Jurkat, Clone E6-1 (cell line): ENCODE results near the gene DOP1B. TPM values are rescaled to one million over a fixed set of nuclear protein-coding genes. Genes with fewer than 3 reads are reported as not detected.
"Not testable (repeated sequence)": the region's sequence is repeated elsewhere in the genome, so short reads cannot be mapped to it uniquely, and the experiment has no call there.

Experiments
- DNase-seq: peaks from one replicate; pipeline ENCODE4 v3.0.0-alpha.2; 2011; ENCODE audit warnings: low read depth, low spot score
- H3K4me3 ChIP-seq: 2 replicates; pipeline ENCODE4 v1.5.1; 2011; ENCODE audit warnings: mild to moderate bottlenecking, low read length, control low read depth, moderate library complexity
- polyA plus RNA-seq: library from polyadenylated mRNA; unstranded; fragments of >200 nt; gene quantifications from one replicate; pipeline ENCODE4 v1.2.1, GENCODE V29; 2012; ENCODE audit warnings: missing spikeins; ENCODE audit not compliant: insufficient read length, insufficient read depth

Gene DOP1B
- 9.6 TPM for polyA plus RNA-seq

GRCh38 chr21:36156815-36157670, at the start of gene DOP1B:
Gene DOP1B, plus strand, starts transcription at chr21:36156824. Its CDS starts 7,910 bp downstream, at chr21:36164734.
- DNase-seq: no peak
- H3K4me3 ChIP-seq: peak within 1 kb of the TSS; percentile 67

- no peak for DNase-seq
- H3K4me3 ChIP-seq: no peak overlapping the region
Observed at GRCh38 chr21:36109868-36110267, 46.8 kb upstream of the DOP1B start.

GRCh38 chr21:36111238-36111637, 45.4 kb upstream of the DOP1B start:
- DNase-seq: no peak
- no peak overlapping the region for H3K4me3 ChIP-seq

GRCh38 chr21:36113647-36114428, 42.8 kb upstream of the DOP1B start:
- peak overlapping the region; percentile 67 for H3K4me3 ChIP-seq
- DNase-seq: peak; percentile 91

GRCh38 chr21:36115138-36115730, 41.4 kb upstream of the DOP1B start:
- DNase-seq: no peak
- H3K4me3 ChIP-seq: no peak overlapping the region

- no peak for DNase-seq
- no peak overlapping the region for H3K4me3 ChIP-seq
Observed at GRCh38 chr21:36117286-36117741, 39.3 kb upstream of the DOP1B start.

- no peak for DNase-seq
- no peak overlapping the region for H3K4me3 ChIP-seq
Observed at GRCh38 chr21:36120304-36120888, 36.2 kb upstream of the DOP1B start.

GRCh38 chr21:36122977-36123376, 33.6 kb upstream of the DOP1B start:
- H3K4me3 ChIP-seq: no peak overlapping the region
- no peak for DNase-seq

- DNase-seq: no peak
- no peak overlapping the region for H3K4me3 ChIP-seq
Observed at GRCh38 chr21:36124395-36124794, 32.2 kb upstream of the DOP1B start.

GRCh38 chr21:36125512-36126207, 31.0 kb upstream of the DOP1B start:
- H3K4me3 ChIP-seq: no peak overlapping the region

GRCh38 chr21:36126208-36126565, 30.4 kb upstream of the DOP1B start:
- no peak overlapping the region for H3K4me3 ChIP-seq
- no peak for DNase-seq

More at GRCh38 chr21:36125512-36126207, 31.0 kb upstream of the DOP1B start:
- DNase-seq: peak; percentile 75

GRCh38 chr21:36126621-36127110, 30.0 kb upstream of the DOP1B start:
- H3K4me3 ChIP-seq: no peak overlapping the region
- DNase-seq: no peak

- DNase-seq: no peak
- no peak overlapping the region for H3K4me3 ChIP-seq
Observed at GRCh38 chr21:36127250-36127904, 29.2 kb upstream of the DOP1B start.

- no peak overlapping the region for H3K4me3 ChIP-seq
- no peak for DNase-seq
Observed at GRCh38 chr21:36127977-36128376, 28.6 kb upstream of the DOP1B start.

GRCh38 chr21:36129219-36129618, 27.4 kb upstream of the DOP1B start:
- H3K4me3 ChIP-seq: no peak overlapping the region
- DNase-seq: no peak

- H3K4me3 ChIP-seq: peak overlapping the region; percentile 41
- DNase-seq: not testable (repeated sequence)
Observed at GRCh38 chr21:36130414-36130762, 26.2 kb upstream of the DOP1B start.

- peak overlapping the region; percentile 41 for H3K4me3 ChIP-seq
Observed at GRCh38 chr21:36130839-36131238, 25.8 kb upstream of the DOP1B start.

GRCh38 chr21:36132696-36133095, 23.9 kb upstream of the DOP1B start:
- H3K4me3 ChIP-seq: no peak overlapping the region
- DNase-seq: no peak

More at GRCh38 chr21:36130839-36131238, 25.8 kb upstream of the DOP1B start:
- DNase-seq: not testable (repeated sequence)
